Suprapubic skin (tissue), 4 donors: ENCODE measurements around the gene GATA6.

ENCODE experiments used
- CTCF ChIP-seq, 2 donors: fragments of 200-600 bp in 1 of 2; fragments of 450-650 bp in 1 of 2; sonication (generic) in 1 of 2; IDR thresholded peaks; one replicate each; pipeline ENCODE4 v1.5.1; 2016 to 2019; ENCODE audit warnings: antibody characterized with exemption in 2 of 2, mild to moderate bottlenecking in 1 of 2, moderate library complexity in 1 of 2
- EP300 ChIP-seq: sonication (generic); formaldehyde crosslinking; IDR thresholded peaks from one replicate; pipeline ENCODE4 v1.6.1; 2017; ENCODE audit warnings: antibody characterized with exemption
- POLR2A ChIP-seq, 2 donors: fragments of 450-650 bp; IDR thresholded peaks; one replicate each; pipeline ENCODE4 v1.6.1; 2017; ENCODE audit warnings: antibody characterized with exemption in 2 of 2, mild to moderate bottlenecking in 2 of 2, moderate library complexity in 2 of 2
- POLR2AphosphoS5 ChIP-seq, 3 donors: sonication (generic); formaldehyde crosslinking; IDR thresholded peaks; one replicate each; pipeline ENCODE4 v1.6.1; 2017; ENCODE audit warnings: antibody characterized with exemption in 3 of 3

- no peak for TF ChIP-seq POLR2A (IDR thresholded peaks at IDR 0.05)
- TF ChIP-seq CTCF (IDR thresholded peaks at IDR 0.05) = no peak
- TF ChIP-seq EP300 = no peak
- no peak for TF ChIP-seq POLR2AphosphoS5 (IDR thresholded peaks at IDR 0.05)
Observed at GRCh38 chr18:22152093-22152492, 17.3 kb upstream of the GATA6 start.
